HG02642 (cell line): ENCODE measurements around the gene MGAM2.

ENCODE experiments used
- ATAC-seq: cut with Tn5 transposase; IDR thresholded peaks from one replicate; pipeline ENCODE4 v1.9.1; 2021; ENCODE audit warnings: mild to moderate bottlenecking; ENCODE audit not compliant: unreplicated experiment, poor library complexity

MGAM2 gene

GRCh38 chr7:142114207-142114606, 2.7 kb downstream of the MGAM2 start:
- no peak for ATAC-seq

GRCh38 chr7:142120524-142120923, 9.0 kb downstream of the MGAM2 start:
- ATAC-seq = no peak

- ATAC-seq = no peak
These were observed 11.7 kb downstream of the MGAM2 start for GRCh38 chr7:142123184-142123583.

GRCh38 chr7:142125256-142125955, 13.9 kb downstream of the MGAM2 start:
- ATAC-seq = no peak

GRCh38 chr7:142130267-142130666, 18.7 kb downstream of the MGAM2 start:
- ATAC-seq = no peak

- ATAC-seq = no peak
These were observed 20.1 kb downstream of the MGAM2 start for GRCh38 chr7:142131439-142132185.

GRCh38 chr7:142133731-142134148, 22.2 kb downstream of the MGAM2 start:
- ATAC-seq = no peak

- ATAC-seq = no peak
These were observed 23.4 kb downstream of the MGAM2 start for GRCh38 chr7:142134909-142135308.

- ATAC-seq = no peak
These were observed 27.5 kb downstream of the MGAM2 start for GRCh38 chr7:142138996-142139395.

GRCh38 chr7:142139597-142140400, 28.3 kb downstream of the MGAM2 start:
- no peak for ATAC-seq

- no peak for ATAC-seq
These were observed 29.0 kb downstream of the MGAM2 start for GRCh38 chr7:142140401-142140959.

- no peak for ATAC-seq
These were observed 31.2 kb downstream of the MGAM2 start for GRCh38 chr7:142142702-142143101.

- ATAC-seq = no peak
These were observed 34.6 kb downstream of the MGAM2 start for GRCh38 chr7:142146124-142146523.

- ATAC-seq = no peak
These were observed 38.8 kb downstream of the MGAM2 start for GRCh38 chr7:142150356-142150755.

- ATAC-seq = no peak
These were observed 39.4 kb downstream of the MGAM2 start for GRCh38 chr7:142150869-142151268.

- peak; percentile 48 for ATAC-seq
These were observed 40.6 kb downstream of the MGAM2 start for GRCh38 chr7:142152076-142152475.

- ATAC-seq = no peak
These were observed 41.9 kb downstream of the MGAM2 start for GRCh38 chr7:142153400-142153799.

GRCh38 chr7:142158736-142159496, 47.4 kb downstream of the MGAM2 start:
- ATAC-seq = no peak

- ATAC-seq = no peak
These were observed 50.4 kb downstream of the MGAM2 start for GRCh38 chr7:142161921-142162320.

- no peak for ATAC-seq
These were observed 57.2 kb downstream of the MGAM2 start for GRCh38 chr7:142168746-142169145.
